ENCODE data around the gene LILRB1.

The LILRB1 gene

GRCh38 chr19:54646331-54646841 is 16.1 kb downstream of the LILRB1 start:
- DNase-seq (ENCODE audit: low read depth) = no peak
- no peak overlapping the region for H3K4me3 ChIP-seq (replicated peaks; ENCODE audit: low read depth, low read length)
- no peak for TF ChIP-seq CTCF (IDR thresholded peaks at IDR 0.05; ENCODE audit: low read length, missing control alignments)

DNA sequence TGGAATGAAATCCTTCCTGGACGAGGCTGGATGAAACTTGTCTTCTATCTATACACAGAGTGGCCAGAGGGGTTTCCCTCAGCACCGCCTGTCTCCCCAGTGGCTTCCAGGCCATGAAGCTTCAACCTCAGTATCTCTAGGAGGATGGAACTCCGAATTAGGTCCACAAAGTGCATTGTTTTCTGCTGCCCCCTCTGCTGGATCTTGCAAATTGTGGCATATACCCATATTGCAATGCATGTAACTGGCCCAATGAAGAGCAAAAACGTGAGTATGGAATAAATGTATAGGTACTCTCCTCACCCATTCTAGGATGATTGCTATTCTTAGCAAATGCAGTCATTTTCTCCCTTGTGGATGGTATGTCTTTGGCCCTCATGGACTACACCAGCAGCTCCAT is 17.8 kb downstream of the LILRB1 start:
- H3K4me3 ChIP-seq (replicated peaks; ENCODE audit: low read depth, low read length) = no peak overlapping the region
- TF ChIP-seq CTCF (IDR thresholded peaks at IDR 0.05; ENCODE audit: low read length, missing control alignments) = no peak
- DNase-seq (ENCODE audit: low read depth) = no peak

GRCh38 chr19:54650108-54650655 is 19.9 kb downstream of the LILRB1 start:
- DNase-seq (ENCODE audit: low read depth) = no peak
- TF ChIP-seq CTCF (IDR thresholded peaks at IDR 0.05; ENCODE audit: low read length, missing control alignments) = no peak
- H3K4me3 ChIP-seq (replicated peaks; ENCODE audit: low read depth, low read length) = no peak overlapping the region

GRCh38 chr19:54653181-54653809 is 23.0 kb downstream of the LILRB1 start:
- H3K4me3 ChIP-seq (replicated peaks; ENCODE audit: low read depth, low read length) = no peak overlapping the region
- DNase-seq (ENCODE audit: low read depth) = peak; percentile 31
- peak; percentile 40 for TF ChIP-seq CTCF (IDR thresholded peaks at IDR 0.05; ENCODE audit: low read length, missing control alignments)

- no peak for TF ChIP-seq CTCF (IDR thresholded peaks at IDR 0.05; ENCODE audit: low read length, missing control alignments)
- no peak for DNase-seq (ENCODE audit: low read depth)
- H3K4me3 ChIP-seq (replicated peaks; ENCODE audit: low read depth, low read length) = no peak overlapping the region
Observed at GRCh38 chr19:54654447-54655321, 24.4 kb downstream of the LILRB1 start.

GRCh38 chr19:54659300-54659699 is 29.0 kb downstream of the LILRB1 start:
- DNase-seq (ENCODE audit: low read depth) = no peak
- no peak for TF ChIP-seq CTCF (IDR thresholded peaks at IDR 0.05; ENCODE audit: low read length, missing control alignments)
- no peak overlapping the region for H3K4me3 ChIP-seq (replicated peaks; ENCODE audit: low read depth, low read length)
